K562 (cell line): Measurements from ENCODE around the gene GDF15. TPM values are rescaled to one million over a fixed set of nuclear protein-coding genes. Genes with fewer than 3 reads are reported as not detected.

Source experiments
- AFF1 ChIP-seq, 2 experiments: fragments of 450-650 bp; IDR thresholded peaks; 2 replicates each; pipeline ENCODE4 v1.6.1; 2018; ENCODE audit warnings: mild to moderate bottlenecking in 2 of 2, low read depth in 1 of 2; ENCODE audit not compliant: partially characterized antibody in 2 of 2
- BDP1 ChIP-seq: IDR thresholded peaks from 3 replicates; pipeline ENCODE4 v1.6.1; 2011; ENCODE audit not compliant: insufficient read length, insufficient read depth
- RCOR1 ChIP-seq, 2 experiments: IDR thresholded peaks; 2 replicates each; pipeline ENCODE4 v1.6.1; 2012; ENCODE audit warnings: low read depth in 2 of 2, low read length in 2 of 2, borderline replicate concordance in 1 of 2, improper control_type of control experiment in 1 of 2
- SAP30 ChIP-seq: fragments of 200-600 bp; sonication (generic); IDR thresholded peaks from 2 replicates; pipeline ENCODE4 v1.6.1; 2012; ENCODE audit warnings: borderline replicate concordance, low read depth, mild to moderate bottlenecking, moderate library complexity, low read length, control low read depth, inconsistent platforms; ENCODE audit not compliant: insufficient read depth, poor library complexity, severe bottlenecking
- SRF ChIP-seq, 2 experiments: fragments of 250-450, 450-650 bp in 1 of 2; sonication (Bioruptor Pico) in 1 of 2; sonication (generic) in 1 of 2; formaldehyde crosslinking; IDR thresholded peaks; 2 replicates each; pipeline versions ENCODE4 v1.5.0 to v1.5.1; 2020 to 2022; ENCODE audit warnings: mild to moderate bottlenecking in 1 of 2, missing genetic modification reagents in 1 of 2
- SUPT5H ChIP-seq: fragments of 450-650 bp; IDR thresholded peaks from 2 replicates; pipeline ENCODE4 v1.6.1; 2016
- ZNF431 ChIP-seq: sonication (generic); formaldehyde crosslinking; IDR thresholded peaks from 2 replicates; pipeline ENCODE4 v1.8.0; 2022; ENCODE audit warnings: mild to moderate bottlenecking, missing genetic modification reagents
- ZNF589 ChIP-seq: fragments of 200-800 bp; sonication (Bioruptor generic); IDR thresholded peaks from 2 replicates; pipeline ENCODE4 v1.6.1; 2016; ENCODE audit warnings: low read depth, missing genetic modification characterization, missing compliant biosample characterization
- polyA plus RNA-seq, 8 experiments: library from polyadenylated mRNA; depleted of rRNA in 4 of 8; stranded (reverse) in 5 of 8; unstranded in 3 of 8; fragments of >200 nt; fragmentation: Nextera tagmentation in 2 of 8; fragmentation: Illumina TruSeq in 1 of 8; extraction: Ambion mirVana in 2 of 8; extraction: Trizol in 1 of 8; gene quantifications; 2 replicates each; pipeline versions ENCODE4 v1.2.1 to v1.2.3, GENCODE V29; 2011 to 2014; ENCODE audit warnings: inconsistent platforms in 1 of 8, missing spikeins in 1 of 8
- total RNA-seq, 7 experiments: library from RNA; depleted of rRNA in 6 of 7; stranded (reverse); fragments of >200 nt in 6 of 7; fragmentation: Illumina TruSeq in 2 of 7; extraction: Trizol in 2 of 7; gene quantifications; 2 replicates each; pipeline versions ENCODE4 v1.2.1 to v1.2.3, GENCODE V29; 2011 to 2021; ENCODE audit warnings: low replicate concordance in 1 of 7
- TF ChIP-seq, protein P1 (sequence below): sonication (generic); formaldehyde crosslinking; IDR thresholded peaks from 2 replicates; pipeline ENCODE4 v1.8.0; 2022; ENCODE audit warnings: mild to moderate bottlenecking, low read depth, missing genetic modification reagents
- TF ChIP-seq, protein P2 (sequence below): fragments of 450-650 bp; IDR thresholded peaks from 2 replicates; pipeline ENCODE4 v1.6.1; 2017; ENCODE audit warnings: antibody characterized with exemption, mild to moderate bottlenecking

The GDF15 gene
- total and polyA plus RNA-seq, 9 of the 15 experiments (the other 6 are each of a cell fraction or from before 2014, with no cell fraction given), result 2.3 to 82.4 (median 12.5) TPM

DNA sequence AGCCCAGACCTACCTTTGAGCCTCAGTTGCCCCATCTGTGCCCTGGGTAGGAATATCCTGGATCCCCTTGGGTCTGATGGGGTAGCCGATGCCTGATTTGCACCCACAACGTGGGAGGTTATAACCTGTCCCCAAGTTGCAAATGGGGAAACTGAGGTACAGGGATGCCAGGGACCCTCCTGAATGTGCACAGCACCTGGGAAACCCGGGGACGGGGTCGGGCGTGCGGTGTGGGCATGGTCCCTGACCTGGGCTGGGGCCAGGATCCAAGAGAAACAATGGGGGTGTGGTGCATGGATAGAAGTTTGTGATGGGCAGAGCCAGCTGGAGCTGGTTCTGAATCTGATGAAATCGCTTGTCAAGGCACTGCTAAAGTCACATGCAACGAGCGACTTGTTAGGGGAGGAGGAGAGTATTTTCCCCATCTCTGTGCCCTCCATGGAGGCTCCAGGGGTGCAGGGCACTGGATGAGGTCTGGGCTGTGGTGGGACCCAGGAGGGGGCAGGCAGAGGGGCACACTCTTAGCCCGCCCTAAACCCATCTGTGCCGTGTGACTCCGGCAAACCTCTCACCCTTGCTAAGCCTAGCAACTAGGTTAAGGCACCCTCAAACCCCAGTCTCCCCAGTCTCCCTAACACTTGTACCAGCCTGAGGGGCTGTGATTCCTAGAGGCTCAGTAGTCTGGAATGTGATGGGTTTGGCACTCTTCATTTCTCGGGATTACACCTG is 749 bp downstream of the GDF15 start (continued):
- TF ChIP-seq, protein P1, sequence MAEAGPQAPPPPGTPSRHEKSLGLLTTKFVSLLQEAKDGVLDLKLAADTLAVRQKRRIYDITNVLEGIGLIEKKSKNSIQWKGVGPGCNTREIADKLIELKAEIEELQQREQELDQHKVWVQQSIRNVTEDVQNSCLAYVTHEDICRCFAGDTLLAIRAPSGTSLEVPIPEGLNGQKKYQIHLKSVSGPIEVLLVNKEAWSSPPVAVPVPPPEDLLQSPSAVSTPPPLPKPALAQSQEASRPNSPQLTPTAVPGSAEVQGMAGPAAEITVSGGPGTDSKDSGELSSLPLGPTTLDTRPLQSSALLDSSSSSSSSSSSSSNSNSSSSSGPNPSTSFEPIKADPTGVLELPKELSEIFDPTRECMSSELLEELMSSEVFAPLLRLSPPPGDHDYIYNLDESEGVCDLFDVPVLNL (CRISPR knock-in tag), result peak; percentile 68; the same call in 1 of the 2 replicates
- TF ChIP-seq SRF (CRISPR knock-in tag; IDR thresholded peaks at IDR 0.05) (0 out of 4 replicates have a peak, but pooled peaks of 1 of the 2 experiments have one; percentile 9), BDP1 (no peak), RCOR1 (IDR thresholded peaks at IDR 0.05; ENCODE audit: borderline replicate concordance in 1 of 2, low read depth in 2 of 2, low read length in 2 of 2) (0 out of 4 replicates have a peak, but pooled peaks of 1 of the 2 experiments have one; percentile 12), ZNF589 (CRISPR knock-in tag) (peak; percentile 10), AFF1 (IDR thresholded peaks at IDR 0.05; ENCODE audit: low read depth in 1 of 2, partially characterized antibody in 2 of 2) (peak in 1 of 2 experiments; percentile 8), SAP30 (peak; percentile 34), ZNF431 (CRISPR knock-in tag) (0 out of 2 replicates have a peak, but pooled peaks have one; percentile 48), SUPT5H (peak; percentile 16; the same call in 1 of the 2 replicates)
- TF ChIP-seq, protein P2, sequence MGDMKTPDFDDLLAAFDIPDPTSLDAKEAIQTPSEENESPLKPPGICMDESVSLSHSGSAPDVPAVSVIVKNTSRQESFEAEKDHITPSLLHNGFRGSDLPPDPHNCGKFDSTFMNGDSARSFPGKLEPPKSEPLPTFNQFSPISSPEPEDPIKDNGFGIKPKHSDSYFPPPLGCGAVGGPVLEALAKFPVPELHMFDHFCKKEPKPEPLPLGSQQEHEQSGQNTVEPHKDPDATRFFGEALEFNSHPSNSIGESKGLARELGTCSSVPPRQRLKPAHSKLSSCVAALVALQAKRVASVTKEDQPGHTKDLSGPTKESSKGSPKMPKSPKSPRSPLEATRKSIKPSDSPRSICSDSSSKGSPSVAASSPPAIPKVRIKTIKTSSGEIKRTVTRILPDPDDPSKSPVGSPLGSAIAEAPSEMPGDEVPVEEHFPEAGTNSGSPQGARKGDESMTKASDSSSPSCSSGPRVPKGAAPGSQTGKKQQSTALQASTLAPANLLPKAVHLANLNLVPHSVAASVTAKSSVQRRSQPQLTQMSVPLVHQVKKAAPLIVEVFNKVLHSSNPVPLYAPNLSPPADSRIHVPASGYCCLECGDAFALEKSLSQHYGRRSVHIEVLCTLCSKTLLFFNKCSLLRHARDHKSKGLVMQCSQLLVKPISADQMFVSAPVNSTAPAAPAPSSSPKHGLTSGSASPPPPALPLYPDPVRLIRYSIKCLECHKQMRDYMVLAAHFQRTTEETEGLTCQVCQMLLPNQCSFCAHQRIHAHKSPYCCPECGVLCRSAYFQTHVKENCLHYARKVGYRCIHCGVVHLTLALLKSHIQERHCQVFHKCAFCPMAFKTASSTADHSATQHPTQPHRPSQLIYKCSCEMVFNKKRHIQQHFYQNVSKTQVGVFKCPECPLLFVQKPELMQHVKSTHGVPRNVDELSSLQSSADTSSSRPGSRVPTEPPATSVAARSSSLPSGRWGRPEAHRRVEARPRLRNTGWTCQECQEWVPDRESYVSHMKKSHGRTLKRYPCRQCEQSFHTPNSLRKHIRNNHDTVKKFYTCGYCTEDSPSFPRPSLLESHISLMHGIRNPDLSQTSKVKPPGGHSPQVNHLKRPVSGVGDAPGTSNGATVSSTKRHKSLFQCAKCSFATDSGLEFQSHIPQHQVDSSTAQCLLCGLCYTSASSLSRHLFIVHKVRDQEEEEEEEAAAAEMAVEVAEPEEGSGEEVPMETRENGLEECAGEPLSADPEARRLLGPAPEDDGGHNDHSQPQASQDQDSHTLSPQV, result peak; percentile 20; the same call in 1 of the 2 replicates
